HCT116 (cell line): ENCODE results near the gene VCPKMT.

Experiments used
- EZH2phosphoT487 ChIP-seq: fragments of 200-600 bp; IDR thresholded peaks from 2 replicates; pipeline ENCODE4 v1.6.1; 2018; ENCODE audit warnings: antibody characterized with exemption, borderline replicate concordance
- POLR2A ChIP-seq: IDR thresholded peaks from 2 replicates; pipeline ENCODE4 v1.7.0; 2011; ENCODE audit warnings: borderline replicate concordance; ENCODE audit not compliant: insufficient read depth, insufficient read length; ENCODE audit errors: extremely low read depth
- REST ChIP-seq: IDR thresholded peaks from 2 replicates; pipeline ENCODE4 v1.6.1; 2012; ENCODE audit warnings: low read depth
- YY1 ChIP-seq: IDR thresholded peaks from 2 replicates; pipeline ENCODE4 v1.6.1; 2011; ENCODE audit warnings: low read length, low read depth, moderate library complexity, mild to moderate bottlenecking; ENCODE audit not compliant: insufficient replicate concordance; ENCODE audit errors: extremely low read depth
- TF ChIP-seq, protein P1 (sequence below), 3 experiments: fragments of 200-600 bp in 1 of 3; sonication (generic) in 1 of 3; IDR thresholded peaks in 2 of 3; conservative IDR thresholded peaks in 1 of 3; 2 replicates each; pipeline ENCODE4 v1.5.1; 2012 to 2017; ENCODE audit warnings: low read depth in 2 of 3, low read length in 2 of 3, antibody characterized with exemption in 1 of 3, borderline replicate concordance in 1 of 3, control low read depth in 1 of 3, mild to moderate bottlenecking in 1 of 3, mixed read lengths in 1 of 3, mixed run types in 1 of 3, moderate library complexity in 1 of 3; ENCODE audit not compliant: insufficient read depth in 1 of 3

DNA sequence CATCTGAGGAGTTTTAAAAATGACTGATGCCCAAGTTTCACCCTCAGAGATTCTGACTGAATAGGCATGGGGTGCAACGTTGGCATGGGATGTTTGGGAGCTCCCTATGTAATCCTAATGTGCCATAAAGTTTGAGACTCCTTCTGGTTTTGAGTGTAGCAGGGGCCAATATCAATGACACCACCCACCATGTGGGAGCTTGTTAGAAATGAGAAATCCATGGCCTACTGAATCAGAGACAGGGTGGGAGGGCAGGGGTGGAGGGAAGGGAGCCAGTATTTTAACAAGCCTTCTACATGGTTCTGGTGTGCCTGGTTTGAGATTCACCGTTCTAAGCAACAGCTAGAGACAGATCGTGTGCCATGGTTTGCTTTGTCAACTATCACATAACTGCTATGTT lies 46.1 kb downstream of the VCPKMT start:
- TF ChIP-seq YY1 (no peak), POLR2A (no peak), REST (no peak), EZH2phosphoT487 (no peak)
- TF ChIP-seq, protein P1, sequence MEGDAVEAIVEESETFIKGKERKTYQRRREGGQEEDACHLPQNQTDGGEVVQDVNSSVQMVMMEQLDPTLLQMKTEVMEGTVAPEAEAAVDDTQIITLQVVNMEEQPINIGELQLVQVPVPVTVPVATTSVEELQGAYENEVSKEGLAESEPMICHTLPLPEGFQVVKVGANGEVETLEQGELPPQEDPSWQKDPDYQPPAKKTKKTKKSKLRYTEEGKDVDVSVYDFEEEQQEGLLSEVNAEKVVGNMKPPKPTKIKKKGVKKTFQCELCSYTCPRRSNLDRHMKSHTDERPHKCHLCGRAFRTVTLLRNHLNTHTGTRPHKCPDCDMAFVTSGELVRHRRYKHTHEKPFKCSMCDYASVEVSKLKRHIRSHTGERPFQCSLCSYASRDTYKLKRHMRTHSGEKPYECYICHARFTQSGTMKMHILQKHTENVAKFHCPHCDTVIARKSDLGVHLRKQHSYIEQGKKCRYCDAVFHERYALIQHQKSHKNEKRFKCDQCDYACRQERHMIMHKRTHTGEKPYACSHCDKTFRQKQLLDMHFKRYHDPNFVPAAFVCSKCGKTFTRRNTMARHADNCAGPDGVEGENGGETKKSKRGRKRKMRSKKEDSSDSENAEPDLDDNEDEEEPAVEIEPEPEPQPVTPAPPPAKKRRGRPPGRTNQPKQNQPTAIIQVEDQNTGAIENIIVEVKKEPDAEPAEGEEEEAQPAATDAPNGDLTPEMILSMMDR (IDR thresholded peaks at IDR 0.05 in 2 of 3, conservative IDR thresholded peaks at IDR 0.05 in 1 of 3; ENCODE audit: borderline replicate concordance in 1 of 3, insufficient read depth in 1 of 3, low read depth in 2 of 3, low read length in 2 of 3): no peak
